HG03378 (cell line): ENCODE data around the gene PCDHGA4.
"Not testable (repeated sequence)": the region's sequence is repeated elsewhere in the genome, so short reads cannot be mapped to it uniquely, and the experiment has no call there.

Experiments
- ATAC-seq: cut with Tn5 transposase; IDR thresholded peaks from one replicate; pipeline ENCODE4 v1.9.1; 2021; ENCODE audit warnings: mild to moderate bottlenecking, moderate library complexity; ENCODE audit not compliant: unreplicated experiment

PCDHGA4 gene

GRCh38 chr5:141346017-141346416 is 8.8 kb upstream of the PCDHGA4 start:
- not testable (repeated sequence) for ATAC-seq

GRCh38 chr5:141349917-141350619 is 4.8 kb upstream of the PCDHGA4 start, which contains the start of gene PCDHGB1:
Gene PCDHGB1 (plus strand): TSS chr5:141350099. CDS start chr5:141350261, 162 bp downstream.
- ATAC-seq: no peak

- ATAC-seq: no peak
Observed at GRCh38 chr5:141351591-141351990, 3.2 kb upstream of the PCDHGA4 start.

- ATAC-seq: no peak
Observed at GRCh38 chr5:141355641-141356040, 820 bp downstream of the PCDHGA4 start.

GRCh38 chr5:141356133-141356532 is 1.3 kb downstream of the PCDHGA4 start:
- ATAC-seq: no peak

GRCh38 chr5:141356950-141357349 is 2.1 kb downstream of the PCDHGA4 start:
- no peak for ATAC-seq

- no peak for ATAC-seq
Observed at GRCh38 chr5:141359790-141360426, 5.1 kb downstream of the PCDHGA4 start, which contains the start of gene PCDHGB2. Gene PCDHGB2 (plus strand): TSS chr5:141359994. CDS start chr5:141360136, 142 bp downstream.

GRCh38 chr5:141360685-141361084 is 5.9 kb downstream of the PCDHGA4 start:
- no peak for ATAC-seq

- ATAC-seq: no peak
Observed at GRCh38 chr5:141362719-141363118, 7.9 kb downstream of the PCDHGA4 start.

GRCh38 chr5:141363952-141364660 is 9.3 kb downstream of the PCDHGA4 start, which contains the start of gene PCDHGA5:
Gene PCDHGA5 (plus strand): TSS chr5:141364162. CDS start chr5:141364331, 169 bp downstream.
- no peak for ATAC-seq

- no peak for ATAC-seq
Observed at GRCh38 chr5:141366016-141366896, 11.4 kb downstream of the PCDHGA4 start.

- peak; percentile 95 for ATAC-seq
Observed at GRCh38 chr5:141369994-141370848, 15.4 kb downstream of the PCDHGA4 start, which contains the start of gene PCDHGB3. Gene PCDHGB3 (plus strand): TSS chr5:141370242. CDS start chr5:141370395, 153 bp downstream.

- ATAC-seq: no peak
Observed at GRCh38 chr5:141371572-141372475, 17.0 kb downstream of the PCDHGA4 start.

GRCh38 chr5:141373673-141374317 is 19.0 kb downstream of the PCDHGA4 start, which contains the start of gene PCDHGA6:
Gene PCDHGA6 (plus strand): TSS chr5:141373891. CDS start chr5:141374084, 193 bp downstream.
- no peak for ATAC-seq

- ATAC-seq: no peak
Observed at GRCh38 chr5:141374627-141375026, 19.8 kb downstream of the PCDHGA4 start.

GRCh38 chr5:141375444-141376155 is 20.8 kb downstream of the PCDHGA4 start:
- ATAC-seq: not testable (repeated sequence)
